SU-DHL-6 (cell line): ENCODE results near the gene USP47.

ENCODE experiments used
- H2AFZ ChIP-seq: fragments of 200-600 bp; sonication (generic); 2 replicates; pipeline ENCODE4 v1.6.1; 2014; ENCODE audit warnings: low read depth, mild to moderate bottlenecking, moderate library complexity, mixed read lengths, antibody characterized with exemption, low read length; ENCODE audit not compliant: severe bottlenecking
- H3F3A ChIP-seq: fragments of 200-600 bp; shearing (Covaris generic); 2 replicates; pipeline ENCODE4 v1.6.0; 2016; ENCODE audit warnings: antibody characterized with exemption, mild to moderate bottlenecking; ENCODE audit not compliant: insufficient read depth
- H3K27ac ChIP-seq: fragments of 200-600 bp; sonication (generic); 2 replicates; pipeline ENCODE4 v1.5.1; 2016; ENCODE audit warnings: low read depth, mild to moderate bottlenecking, low read length, moderate library complexity, mixed read lengths
- H3K27me3 ChIP-seq: fragments of 200-600 bp; sonication (generic), shearing (Covaris generic); 2 replicates; pipeline ENCODE4 v1.6.0; 2014; ENCODE audit warnings: mild to moderate bottlenecking, low read length
- H3K36me3 ChIP-seq: fragments of 200-600 bp; sonication (generic); 2 replicates; pipeline ENCODE4 v1.6.1; 2014; ENCODE audit warnings: mild to moderate bottlenecking, low read length, mixed read lengths
- H3K4me2 ChIP-seq: fragments of 300-600, 200-600 bp; shearing (Covaris generic), sonication (generic); 2 replicates; pipeline ENCODE4 v1.6.0; 2014; ENCODE audit warnings: low read length, low read depth, mild to moderate bottlenecking; ENCODE audit not compliant: poor library complexity, severe bottlenecking
- H3K4me3 ChIP-seq: fragments of 200-600 bp; sonication (generic); 2 replicates; pipeline ENCODE4 v1.5.1; 2014; ENCODE audit warnings: antibody characterized with exemption, low read length, mild to moderate bottlenecking, mixed read lengths; ENCODE audit not compliant: insufficient read depth, poor library complexity, severe bottlenecking
- H3K79me2 ChIP-seq: fragments of 200-600 bp; sonication (generic); 2 replicates; pipeline ENCODE4 v1.6.1; 2014; ENCODE audit warnings: mild to moderate bottlenecking, low read length, moderate library complexity; ENCODE audit not compliant: insufficient read depth
- H3K9ac ChIP-seq: fragments of 200-600 bp; sonication (generic); 2 replicates; pipeline ENCODE4 v1.7.0; 2014; ENCODE audit warnings: mild to moderate bottlenecking, low read length
- H3K9me2 ChIP-seq: fragments of 200-600 bp; sonication (generic); replicated peaks from 2 replicates; pipeline ENCODE4 v1.6.1; 2014; ENCODE audit warnings: low read length; ENCODE audit not compliant: insufficient read depth
- H3K9me3 ChIP-seq: fragments of 200-600 bp; sonication (generic); 2 replicates; pipeline ENCODE4 v1.6.1; 2014; ENCODE audit warnings: low read length, mixed read lengths; ENCODE audit not compliant: insufficient read depth
- H4K20me1 ChIP-seq: fragments of 200-600 bp; sonication (generic); 2 replicates; pipeline ENCODE4 v1.6.1; 2014; ENCODE audit warnings: low read depth, mild to moderate bottlenecking, antibody characterized with exemption, low read length, moderate library complexity, mixed read lengths
- CTCF ChIP-seq: fragments of 200-600 bp; sonication (generic); IDR thresholded peaks from one replicate; pipeline ENCODE4 v1.5.1; 2017; ENCODE audit warnings: antibody characterized with exemption, mild to moderate bottlenecking, low read length, moderate library complexity; ENCODE audit not compliant: insufficient read depth, poor library complexity, severe bottlenecking
- EZH2phosphoT487 ChIP-seq: fragments of 200-600 bp; sonication (generic), shearing (Covaris generic); conservative IDR thresholded peaks from 2 replicates; pipeline ENCODE4 v1.6.1; 2018; ENCODE audit warnings: mild to moderate bottlenecking, antibody characterized with exemption, low read length, moderate library complexity, mixed read lengths

Gene USP47

GRCh38 chr11:11970556-11970955, 128.8 kb downstream of the USP47 start:
- H3K27ac ChIP-seq, result no peak overlapping the region
- TF ChIP-seq EZH2phosphoT487, result no peak
- TF ChIP-seq CTCF, result no peak
- no peak overlapping the region for H3K4me2 ChIP-seq
- H2AFZ ChIP-seq, result no peak overlapping the region
- H4K20me1 ChIP-seq, result no peaks in the 10 kb centered on the region
- no peaks in the 10 kb centered on the region for H3K9me3 ChIP-seq
- H3K36me3 ChIP-seq, result no peaks in the 10 kb centered on the region
- no peaks in the 10 kb centered on the region for H3K79me2 ChIP-seq
- no peak overlapping the region for H3K9ac ChIP-seq
- no peak overlapping the region for H3K4me3 ChIP-seq
- no peaks in the 10 kb centered on the region for H3K9me2 ChIP-seq
- H3K27me3 ChIP-seq, result no peaks in the 10 kb centered on the region
- H3F3A ChIP-seq, result no peaks in the 10 kb centered on the region

DNA sequence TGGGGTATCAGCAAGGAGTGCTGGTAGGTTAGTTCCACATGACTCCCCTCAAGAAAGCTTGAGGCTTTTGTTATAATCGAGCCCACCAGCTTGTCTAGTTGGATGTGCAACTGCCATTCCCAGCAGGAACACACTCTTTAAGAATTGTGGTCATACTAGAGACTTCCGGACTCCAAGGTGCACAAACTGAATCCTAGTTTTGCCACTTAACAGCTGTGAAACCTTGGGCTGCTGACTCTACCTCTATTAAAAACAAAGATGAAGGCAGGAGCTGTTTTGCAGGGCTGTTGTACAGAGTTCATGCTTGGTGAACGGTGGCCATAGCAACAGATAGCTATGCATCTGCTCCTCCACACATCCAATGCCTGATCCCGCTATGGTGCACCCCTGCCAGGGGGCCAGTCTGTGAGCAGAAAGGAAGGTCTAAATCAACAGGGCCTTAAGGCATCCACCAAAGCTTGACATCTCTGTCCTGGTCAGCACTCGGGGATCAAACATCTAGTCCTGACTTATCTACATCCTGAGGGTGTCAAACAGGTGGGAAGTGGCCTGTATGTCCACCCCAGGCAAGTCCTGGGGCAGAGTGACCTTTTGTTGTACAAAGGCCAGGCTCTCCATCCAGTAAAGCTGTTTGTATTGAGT, 130.3 kb downstream of the USP47 start:
- Histone ChIP-seq H4K20me1 (no peaks in the 10 kb centered on the region), H3K79me2 (no peaks in the 10 kb centered on the region), H3F3A (no peaks in the 10 kb centered on the region), H3K27me3 (no peaks in the 10 kb centered on the region), H3K4me2 (no peak overlapping the region), H3K9me3 (no peaks in the 10 kb centered on the region), H3K4me3 (no peak overlapping the region), H3K27ac (no peak overlapping the region), H3K9me2 (no peaks in the 10 kb centered on the region), H2AFZ (no peak overlapping the region), H3K36me3 (no peaks in the 10 kb centered on the region), H3K9ac (no peak overlapping the region)
- TF ChIP-seq CTCF (no peak), EZH2phosphoT487 (no peak)

GRCh38 chr11:11972730-11973341, 131.1 kb downstream of the USP47 start:
- no peaks in the 10 kb centered on the region for H3K9me3 ChIP-seq
- TF ChIP-seq CTCF (no peak), EZH2phosphoT487 (no peak)
- no peak overlapping the region for H3K4me2 ChIP-seq
- no peak overlapping the region for H3K4me3 ChIP-seq
- H3K9ac ChIP-seq, result no peak overlapping the region
- H3K9me2 ChIP-seq, result no peaks in the 10 kb centered on the region
- no peak overlapping the region for H3K27ac ChIP-seq
- no peaks in the 10 kb centered on the region for H3K27me3 ChIP-seq
- H3K79me2 ChIP-seq, result no peaks in the 10 kb centered on the region
- no peaks in the 10 kb centered on the region for H3K36me3 ChIP-seq
- no peaks in the 10 kb centered on the region for H4K20me1 ChIP-seq
- H3F3A ChIP-seq, result no peaks in the 10 kb centered on the region
- H2AFZ ChIP-seq, result no peak overlapping the region
